NCI-H128 (cell line): ENCODE results near the gene GSG1L.

Experiments used
- DNase-seq: peaks from one replicate; lab custom pipeline; 2025; ENCODE audit not compliant: unreplicated experiment; lab: John Stamatoyannopoulos, UW

GSG1L gene

GRCh38 chr16:27862953-27863352 lies 200.6 kb downstream of the GSG1L start:
- DNase-seq, result no peak

- DNase-seq, result no peak
Measured at GRCh38 chr16:27860091-27860490, 203.4 kb downstream of the GSG1L start.

GRCh38 chr16:27859020-27859419 lies 204.5 kb downstream of the GSG1L start:
- no peak for DNase-seq

- DNase-seq, result no peak
Measured at GRCh38 chr16:27853651-27854050, 209.9 kb downstream of the GSG1L start.

- no peak for DNase-seq
Measured at GRCh38 chr16:27853101-27853500, 210.4 kb downstream of the GSG1L start.

GRCh38 chr16:27852681-27853080 lies 210.8 kb downstream of the GSG1L start:
- DNase-seq, result no peak

- DNase-seq, result no peak
Measured at GRCh38 chr16:27852116-27852515, 211.4 kb downstream of the GSG1L start.

GRCh38 chr16:27851586-27851985 lies 211.9 kb downstream of the GSG1L start:
- DNase-seq, result no peak

GRCh38 chr16:27849621-27850020 lies 213.9 kb downstream of the GSG1L start:
- DNase-seq, result no peak

GRCh38 chr16:27847030-27847550 lies 216.4 kb downstream of the GSG1L start:
- DNase-seq, result no peak

- DNase-seq, result no peak
Measured at GRCh38 chr16:27844826-27845225, 218.7 kb downstream of the GSG1L start.

- DNase-seq, result no peak
Measured at GRCh38 chr16:27843800-27844199, 219.7 kb downstream of the GSG1L start.

GRCh38 chr16:27841911-27842310 lies 221.6 kb downstream of the GSG1L start:
- no peak for DNase-seq

GRCh38 chr16:27841061-27841801 lies 222.3 kb downstream of the GSG1L start:
- no peak for DNase-seq

GRCh38 chr16:27840311-27841060 lies 223.0 kb downstream of the GSG1L start:
- DNase-seq, result no peak

GRCh38 chr16:27839419-27839818 lies 224.1 kb downstream of the GSG1L start:
- DNase-seq, result no peak

GRCh38 chr16:27838536-27839175 lies 224.9 kb downstream of the GSG1L start:
- DNase-seq, result no peak

- no peak for DNase-seq
Measured at GRCh38 chr16:27829975-27830374, 233.5 kb downstream of the GSG1L start.

- no peak for DNase-seq
Measured at GRCh38 chr16:27828671-27829070, 234.8 kb downstream of the GSG1L start.

- DNase-seq, result no peak
Measured at GRCh38 chr16:27827765-27828164, 235.7 kb downstream of the GSG1L start.

GRCh38 chr16:27826893-27827289 lies 236.6 kb downstream of the GSG1L start:
- no peak for DNase-seq
